Dedifferentiated amniotic fluid mesenchymal stem cell (primary cell): Measurements from ENCODE around the gene RAB3D.

Experiments
- DNase-seq: peaks from one replicate; pipeline ENCODE4 v3.0.0-alpha.2; 2016; ENCODE audit errors: extremely low spot score

RAB3D gene

GRCh38 chr19:11295180-11295579 is 44.3 kb downstream of the RAB3D start:
- no peak for DNase-seq

- DNase-seq = peak; percentile 93
Measured at GRCh38 chr19:11293433-11294389, 45.7 kb downstream of the RAB3D start.

GRCh38 chr19:11291991-11292390 is 47.5 kb downstream of the RAB3D start:
- no peak for DNase-seq

GRCh38 chr19:11291415-11291814 is 48.0 kb downstream of the RAB3D start:
- DNase-seq = no peak

GRCh38 chr19:11290256-11290655 is 49.2 kb downstream of the RAB3D start:
- no peak for DNase-seq

GRCh38 chr19:11288349-11288748 is 51.1 kb downstream of the RAB3D start:
- no peak for DNase-seq

- peak; percentile 44 for DNase-seq
Measured at GRCh38 chr19:11286312-11286974, 53.0 kb downstream of the RAB3D start.

GRCh38 chr19:11284515-11284914 is 54.9 kb downstream of the RAB3D start:
- DNase-seq = no peak

- no peak for DNase-seq
Measured at GRCh38 chr19:11281356-11282049, 58.0 kb downstream of the RAB3D start.

GRCh38 chr19:11279505-11280236 is 59.8 kb downstream of the RAB3D start:
- DNase-seq = no peak

- DNase-seq = no peak
Measured at GRCh38 chr19:11278670-11279069, 60.8 kb downstream of the RAB3D start.

- DNase-seq = no peak
Measured at GRCh38 chr19:11274533-11275086, 64.8 kb downstream of the RAB3D start.

- no peak for DNase-seq
Measured at GRCh38 chr19:11273989-11274388, 65.5 kb downstream of the RAB3D start.

GRCh38 chr19:11273296-11273695 is 66.2 kb downstream of the RAB3D start:
- DNase-seq = no peak
